Ovary (tissue), 3 donors: Measurements from ENCODE around the gene SWT1.
"Not testable (repeated sequence)": the region's sequence is repeated elsewhere in the genome, so short reads cannot be mapped to it uniquely, and the experiment has no call there.

ENCODE experiments used
- CTCF ChIP-seq, 3 donors: fragments of 450-650 bp in 2 of 3; fragments of 200-600 bp in 1 of 3; IDR thresholded peaks; one replicate each; pipeline versions ENCODE4 v1.5.1 to v1.8.0; 2016 to 2022; ENCODE audit warnings: antibody characterized with exemption in 3 of 3, mild to moderate bottlenecking in 1 of 3
- EP300 ChIP-seq: sonication (generic); formaldehyde crosslinking; IDR thresholded peaks from one replicate; pipeline ENCODE4 v1.6.1; 2017; ENCODE audit warnings: antibody characterized with exemption
- POLR2A ChIP-seq: fragments of 450-650 bp; IDR thresholded peaks from one replicate; pipeline ENCODE4 v1.6.1; 2017; ENCODE audit warnings: antibody characterized with exemption, mild to moderate bottlenecking, moderate library complexity
- donor health status: DM: no; HTN: no; CAD: no.

GRCh38 chr1:185251928-185252327 is 95.0 kb downstream of the SWT1 start:
- TF ChIP-seq CTCF (IDR thresholded peaks at IDR 0.05); EP300; POLR2A: not testable (repeated sequence)
